ENCODE measurements around the gene SCN2B. TPM values are rescaled to one million over a fixed set of nuclear protein-coding genes. Genes with fewer than 3 reads are reported as not detected.
A peak's percentile ranks its signal among the peaks of the same experiment; 100 is the strongest.

The SCN2B gene
- total RNA-seq, 1 donor from 2014 or later = 0.32 TPM

DNA sequence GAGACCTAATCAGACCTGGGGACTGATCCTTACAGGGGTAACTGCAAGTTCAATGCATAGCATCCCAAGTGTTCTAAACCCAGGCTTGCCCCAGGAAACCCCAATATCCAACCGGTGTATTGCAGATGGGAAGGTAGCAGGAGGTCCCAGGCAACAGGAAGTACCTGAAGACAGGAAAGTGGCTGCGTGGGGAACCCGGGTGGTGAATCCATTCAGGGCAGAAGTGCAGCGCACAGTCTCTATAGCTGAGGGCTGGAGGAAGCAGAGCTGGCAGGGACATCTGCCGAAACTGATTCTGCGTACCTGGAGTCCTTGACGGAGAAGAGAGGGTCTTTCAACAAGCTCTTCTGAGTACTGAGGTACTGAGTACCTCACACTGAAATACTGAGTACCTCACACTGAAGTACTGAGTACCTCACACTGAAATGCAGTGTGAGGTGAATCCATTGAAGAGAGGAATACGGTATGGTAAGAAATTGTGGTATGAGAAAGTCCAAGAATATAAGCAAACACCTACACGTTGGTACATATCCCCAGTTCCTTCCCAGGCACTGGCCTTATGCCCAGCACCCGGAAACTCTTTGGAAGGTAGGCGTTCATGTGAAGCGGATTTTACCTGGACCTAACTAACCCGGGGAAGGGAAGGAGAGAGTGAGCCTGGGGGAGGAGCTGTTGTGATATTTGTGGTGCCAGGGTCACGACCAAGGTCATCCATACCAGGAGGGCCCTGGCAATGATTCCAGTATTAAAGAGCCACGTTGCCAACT is 43.9 kb downstream of the SCN2B start:
- peak; percentile 15 for ATAC-seq

DNA sequence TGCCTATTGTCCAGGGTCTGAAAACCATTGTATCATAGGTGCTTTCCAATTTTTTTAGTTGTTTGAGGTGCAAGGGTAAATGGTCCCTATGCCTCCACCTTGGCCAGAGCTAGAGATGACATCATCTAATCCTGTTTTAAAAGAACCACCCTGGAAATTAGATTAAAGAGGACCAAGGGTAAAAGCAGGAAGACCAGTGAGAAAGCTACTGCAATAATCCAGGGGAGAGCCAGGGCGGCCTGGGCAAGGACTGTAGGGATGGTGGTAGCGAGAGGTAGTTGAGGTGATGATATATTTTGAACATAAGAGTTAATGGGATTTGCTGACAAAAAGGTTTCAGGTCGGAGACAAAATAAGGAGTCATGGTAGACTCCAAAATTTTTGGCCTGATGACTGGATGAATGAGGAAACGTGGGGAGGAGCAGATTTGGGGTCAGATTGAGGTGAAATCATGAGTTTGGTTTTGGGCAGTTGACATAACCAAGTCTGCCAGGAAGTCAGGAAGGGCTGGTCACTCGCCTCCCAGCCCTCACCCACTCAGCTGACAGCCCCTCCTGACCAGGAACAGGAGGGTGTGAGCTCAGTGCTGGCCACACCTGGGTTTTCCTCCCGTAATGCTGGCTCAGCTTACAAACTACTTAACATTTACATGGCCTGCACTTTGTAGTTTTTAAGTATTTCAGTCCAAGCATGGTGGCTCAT is 46.8 kb downstream of the SCN2B start:
- ATAC-seq = peak; percentile 75

DNA sequence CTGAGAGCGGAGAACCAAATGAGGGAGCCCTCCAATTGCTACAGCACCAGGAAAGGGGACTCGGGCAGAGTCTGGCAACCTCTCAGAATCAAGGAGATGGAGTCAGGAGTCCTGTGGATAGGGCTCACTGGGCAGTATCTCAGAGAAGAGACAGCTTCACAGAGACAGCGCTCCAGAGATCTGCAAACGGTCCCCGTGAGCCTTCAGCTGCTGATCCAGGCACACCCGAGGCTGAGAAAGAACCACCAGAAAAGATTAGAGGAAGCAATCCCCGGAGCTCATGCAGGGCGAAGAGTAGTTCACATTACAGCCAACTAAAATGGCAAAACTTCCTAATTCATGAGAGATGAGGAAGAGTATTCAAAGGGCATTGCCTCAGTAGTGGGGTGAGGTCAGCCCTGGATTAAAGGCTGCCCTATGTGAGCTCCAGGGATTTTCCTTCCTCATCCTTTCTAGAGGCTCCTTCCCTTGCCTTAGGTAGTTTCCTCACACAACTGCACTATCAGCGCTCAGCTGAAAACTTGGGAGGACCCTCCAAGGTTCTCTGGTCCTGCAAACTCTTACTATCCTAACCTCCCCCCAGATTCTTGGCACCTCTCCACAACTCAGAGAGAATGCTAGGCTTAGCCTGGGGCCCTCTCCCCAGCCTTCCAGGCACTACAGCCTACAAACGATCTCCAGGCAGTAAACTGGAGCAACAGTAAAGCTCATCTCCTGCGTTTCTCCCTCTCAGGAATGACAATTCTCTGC is 47.5 kb downstream of the SCN2B start:
- ATAC-seq = peak; percentile 49

DNA sequence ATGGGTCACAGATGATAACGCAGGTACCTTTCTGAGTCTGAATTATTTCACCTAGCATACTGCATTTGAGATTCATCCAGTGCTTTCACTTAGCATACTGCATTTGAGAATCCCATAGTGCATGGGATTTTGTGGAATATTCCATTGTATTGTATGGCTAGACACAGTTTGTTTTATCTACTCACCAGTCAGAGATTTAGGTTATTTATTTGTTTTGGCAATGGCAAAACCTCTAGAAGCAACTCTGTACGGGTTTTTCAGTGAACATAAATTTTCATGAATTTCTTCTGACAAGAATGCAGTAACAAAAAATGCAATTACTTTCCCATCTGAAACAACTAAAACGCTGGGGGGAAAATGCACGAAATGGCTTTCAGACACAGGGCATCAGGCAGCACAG is 48.1 kb downstream of the SCN2B start:
- no peak for ATAC-seq

DNA sequence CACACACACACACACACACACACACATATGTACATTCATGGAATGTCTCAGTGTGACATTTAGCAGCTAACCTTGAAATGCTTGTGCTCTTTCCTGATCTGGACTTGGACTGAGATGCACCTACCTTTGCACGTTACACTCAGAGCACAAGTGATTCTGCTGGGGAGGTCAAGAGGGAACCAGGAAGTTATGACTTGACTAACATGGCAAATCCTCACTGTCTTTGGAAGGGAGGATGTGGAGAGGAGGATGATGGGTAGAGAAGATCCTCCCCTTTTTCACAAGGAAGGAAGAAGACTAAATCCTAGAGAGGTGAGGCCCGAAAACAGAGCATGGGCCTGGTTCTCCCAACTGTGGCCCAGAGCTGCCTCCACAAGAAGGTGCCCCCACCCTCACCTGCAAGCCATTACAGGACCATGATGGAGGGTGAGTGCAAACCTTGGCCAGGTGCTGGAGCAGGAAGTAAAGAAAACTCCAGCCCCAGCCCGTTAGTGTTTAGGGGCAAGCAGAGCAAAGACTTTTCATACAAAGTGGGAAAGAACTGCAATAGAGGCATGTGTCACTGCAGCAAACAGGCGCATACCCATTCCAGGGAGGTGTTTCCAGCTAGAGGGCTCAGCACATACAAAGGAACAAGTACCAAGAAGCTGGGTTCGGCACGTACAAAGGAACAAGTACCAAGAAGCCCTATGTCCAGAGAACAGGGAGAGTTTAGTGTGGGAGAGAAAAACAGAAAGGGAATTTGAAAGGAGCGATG is 50.2 kb downstream of the SCN2B start:
- ATAC-seq = peak; percentile 70

DNA sequence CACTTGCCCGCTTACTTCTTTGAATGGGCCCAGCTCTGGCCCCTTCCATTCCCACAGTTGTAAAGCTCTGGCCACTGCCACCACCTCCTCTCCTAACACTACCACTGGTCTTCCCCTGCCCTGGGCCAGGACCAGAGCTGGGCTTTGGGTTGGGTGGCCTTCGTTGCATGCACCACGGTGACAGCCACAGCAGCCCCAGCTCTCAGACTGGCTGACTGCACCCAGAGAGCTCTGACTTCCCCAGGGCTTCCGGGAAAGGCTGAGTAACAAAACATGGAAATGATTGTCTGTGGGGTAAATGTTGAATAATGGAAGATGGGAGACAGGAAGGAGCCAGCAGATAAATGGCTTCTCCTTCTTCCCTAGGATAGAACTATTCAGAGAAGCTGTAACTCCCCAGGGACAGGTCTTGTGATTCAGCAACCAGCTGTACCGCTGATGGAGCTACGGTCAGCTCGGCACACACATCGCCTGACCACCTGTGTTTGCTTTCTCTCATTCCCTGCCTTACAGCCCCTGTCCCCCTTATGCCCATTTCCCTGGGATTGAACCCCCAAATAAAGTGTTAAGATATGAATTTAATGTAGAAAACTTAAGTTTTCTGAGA is 51.4 kb downstream of the SCN2B start:
- no peak for ATAC-seq

DNA sequence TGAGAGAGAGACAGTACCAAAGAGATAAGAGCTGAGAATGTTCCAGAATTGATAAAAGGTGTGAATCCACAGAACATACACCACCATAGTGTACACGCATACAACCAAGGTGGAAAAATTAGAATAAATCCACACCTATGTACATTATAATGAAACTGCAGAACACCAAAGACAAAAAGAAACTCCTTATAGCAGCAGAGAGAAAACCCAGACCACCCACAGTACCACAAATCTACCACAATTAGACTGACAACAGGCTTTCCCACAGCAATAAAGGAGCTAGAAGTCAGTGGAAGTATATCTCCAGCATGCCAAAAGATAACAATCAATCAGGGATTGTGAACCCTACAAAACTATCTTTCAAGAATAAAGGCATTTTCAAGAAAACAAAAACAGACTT is 55.6 kb downstream of the SCN2B start:
- ATAC-seq = no peak

DNA sequence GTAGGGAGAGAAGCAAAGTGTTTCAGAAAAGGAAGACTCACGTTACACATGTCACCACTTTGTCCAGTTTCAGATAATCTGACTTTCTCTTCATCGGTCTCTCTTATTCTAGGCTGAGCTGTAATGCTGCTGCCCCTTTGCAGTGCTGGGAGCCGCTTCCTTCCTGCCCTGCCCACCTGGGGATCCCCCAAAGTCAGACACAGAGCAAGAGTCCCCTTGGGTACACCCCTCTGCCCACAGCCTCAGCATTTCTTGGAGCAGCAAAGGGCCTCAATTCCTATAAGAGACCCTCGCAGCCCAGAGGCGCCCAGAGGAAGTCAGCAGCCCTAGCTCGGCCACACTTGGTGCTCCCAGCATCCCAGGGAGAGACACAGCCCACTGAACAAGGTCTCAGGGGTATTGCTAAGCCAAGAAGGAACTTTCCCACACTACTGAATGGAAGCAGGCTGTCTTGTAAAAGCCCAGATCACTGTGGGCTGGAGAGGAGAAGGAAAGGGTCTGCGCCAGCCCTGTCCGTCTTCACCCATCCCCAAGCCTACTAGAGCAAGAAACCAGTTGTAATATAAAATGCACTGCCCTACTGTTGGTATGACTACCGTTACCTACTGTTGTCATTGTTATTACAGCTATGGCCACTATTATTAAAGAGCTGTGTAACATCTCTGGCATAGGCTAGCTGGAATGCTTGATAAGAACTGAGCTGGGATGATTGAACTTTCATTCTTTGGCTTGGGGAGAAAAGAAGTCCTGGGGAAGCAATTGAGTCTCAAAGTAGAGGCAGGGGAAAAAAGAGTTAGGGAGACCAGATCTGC is 58.4 kb downstream of the SCN2B start:
- ATAC-seq = no peak

DNA sequence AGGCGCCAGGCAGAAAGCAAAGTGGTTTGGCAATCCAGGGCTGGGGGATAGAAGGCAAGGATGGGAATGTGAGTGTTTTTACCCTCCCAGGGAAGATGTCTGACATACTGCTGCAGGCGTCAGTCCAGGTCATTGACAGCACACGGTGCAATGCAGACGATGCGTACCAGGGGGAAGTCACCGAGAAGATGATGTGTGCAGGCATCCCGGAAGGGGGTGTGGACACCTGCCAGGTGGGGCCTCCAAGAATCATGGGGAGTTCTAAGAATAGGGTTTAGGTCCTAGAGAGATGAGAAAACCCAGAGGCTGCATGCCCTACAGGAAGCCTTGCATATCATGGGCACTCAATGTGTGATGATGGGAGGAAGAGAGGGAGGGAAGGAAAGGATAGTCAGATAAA is 61.4 kb downstream of the SCN2B start:
- no peak for ATAC-seq

DNA sequence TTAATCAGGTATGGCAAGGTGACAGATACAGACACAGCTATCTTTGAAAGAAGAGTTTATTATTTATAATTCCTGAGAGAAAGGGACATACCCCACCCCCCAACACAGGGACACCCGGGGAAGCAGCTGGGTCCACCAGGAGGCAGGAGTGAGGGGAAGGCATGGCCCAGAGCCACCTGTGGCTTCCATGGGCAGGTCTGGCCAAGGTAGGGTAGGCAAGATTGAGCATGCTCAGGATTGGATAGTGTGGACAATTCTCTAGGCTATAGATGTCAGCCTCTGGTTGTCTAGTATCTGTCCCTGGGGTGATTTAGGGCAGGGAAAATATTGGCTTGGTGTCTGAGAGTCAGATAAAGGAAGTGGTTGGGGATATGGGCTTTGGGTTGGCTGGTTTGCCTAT is 62.2 kb downstream of the SCN2B start:
- peak; percentile 18 for ATAC-seq

DNA sequence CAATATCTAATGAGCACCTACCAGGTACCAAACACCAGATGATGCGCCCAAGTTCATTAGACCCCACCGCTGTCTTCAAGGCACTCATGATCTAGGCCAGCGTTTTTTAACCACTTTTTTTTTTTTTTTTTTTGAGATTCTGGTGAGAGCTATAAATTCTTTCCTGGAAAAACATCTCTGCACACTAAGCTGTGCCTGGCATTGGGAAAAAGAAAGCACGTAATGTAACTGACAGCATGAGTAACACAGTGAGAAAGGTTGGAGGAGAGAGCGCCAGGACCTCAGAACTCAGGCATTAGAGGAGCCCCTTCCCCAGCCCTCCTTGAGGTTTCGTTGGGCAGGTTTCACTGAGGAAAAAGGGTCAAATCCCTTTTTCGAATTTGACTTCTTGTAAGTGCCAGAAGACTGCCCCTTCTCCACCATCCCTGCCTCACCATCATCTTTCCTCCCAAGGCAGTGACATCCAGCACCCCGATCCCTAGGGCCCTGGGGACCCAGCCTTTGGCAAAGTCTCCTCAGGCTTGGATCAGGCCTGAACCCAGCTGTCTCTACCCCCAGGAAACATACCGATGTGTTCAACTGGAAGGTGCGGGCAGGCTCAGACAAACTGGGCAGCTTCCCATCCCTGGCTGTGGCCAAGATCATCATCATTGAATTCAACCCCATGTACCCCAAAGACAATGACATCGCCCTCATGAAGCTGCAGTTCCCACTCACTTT is 63.6 kb downstream of the SCN2B start:
- ATAC-seq = no peak

Other genes with a start within 250 kb of the SCN2B start
- gene TMPRSS13, start 247.2 kb downstream of the SCN2B start, total RNA-seq = 29.9 TPM
- gene IL10RA, start 190.2 kb downstream of the SCN2B start, total RNA-seq = 3.8 TPM
- 208 TPM for gene TMPRSS4, start 99.6 kb downstream of the SCN2B start, total RNA-seq
- gene SMIM35, start 89.7 kb downstream of the SCN2B start, total RNA-seq = not detected
- gene SCN4B, start 23.8 kb downstream of the SCN2B start, total RNA-seq = 2.5 TPM
- 2.7 TPM for gene JAML, start 48.4 kb upstream of the SCN2B start, total RNA-seq
- gene MPZL3, start 75.7 kb upstream of the SCN2B start, total RNA-seq = 20.7 TPM
- 457 TPM for gene MPZL2, start 87.7 kb upstream of the SCN2B start, total RNA-seq
- gene CD3E, start 128.1 kb upstream of the SCN2B start, total RNA-seq = 1.2 TPM
- 4.0 TPM for gene CD3D, start 166.1 kb upstream of the SCN2B start, total RNA-seq
- gene CD3G, start 167.7 kb upstream of the SCN2B start, total RNA-seq = 0.76 TPM
- 23.6 TPM for gene UBE4A, start 183.0 kb upstream of the SCN2B start, total RNA-seq
- 186 TPM for gene ATP5MG, start 225.0 kb upstream of the SCN2B start, total RNA-seq

Measured in esophagus mucosa (tissue), 1 donor.